Measurements from ENCODE around the gene DCAF8. TPM values are rescaled to one million over a fixed set of nuclear protein-coding genes. Genes with fewer than 3 reads are reported as not detected.
"Not testable (repeated sequence)": the region's sequence is repeated elsewhere in the genome, so short reads cannot be mapped to it uniquely, and the experiment has no call there.

DCAF8 gene
- total RNA-seq: 100 to 1,000 TPM; 115 to 117 TPM

DNA sequence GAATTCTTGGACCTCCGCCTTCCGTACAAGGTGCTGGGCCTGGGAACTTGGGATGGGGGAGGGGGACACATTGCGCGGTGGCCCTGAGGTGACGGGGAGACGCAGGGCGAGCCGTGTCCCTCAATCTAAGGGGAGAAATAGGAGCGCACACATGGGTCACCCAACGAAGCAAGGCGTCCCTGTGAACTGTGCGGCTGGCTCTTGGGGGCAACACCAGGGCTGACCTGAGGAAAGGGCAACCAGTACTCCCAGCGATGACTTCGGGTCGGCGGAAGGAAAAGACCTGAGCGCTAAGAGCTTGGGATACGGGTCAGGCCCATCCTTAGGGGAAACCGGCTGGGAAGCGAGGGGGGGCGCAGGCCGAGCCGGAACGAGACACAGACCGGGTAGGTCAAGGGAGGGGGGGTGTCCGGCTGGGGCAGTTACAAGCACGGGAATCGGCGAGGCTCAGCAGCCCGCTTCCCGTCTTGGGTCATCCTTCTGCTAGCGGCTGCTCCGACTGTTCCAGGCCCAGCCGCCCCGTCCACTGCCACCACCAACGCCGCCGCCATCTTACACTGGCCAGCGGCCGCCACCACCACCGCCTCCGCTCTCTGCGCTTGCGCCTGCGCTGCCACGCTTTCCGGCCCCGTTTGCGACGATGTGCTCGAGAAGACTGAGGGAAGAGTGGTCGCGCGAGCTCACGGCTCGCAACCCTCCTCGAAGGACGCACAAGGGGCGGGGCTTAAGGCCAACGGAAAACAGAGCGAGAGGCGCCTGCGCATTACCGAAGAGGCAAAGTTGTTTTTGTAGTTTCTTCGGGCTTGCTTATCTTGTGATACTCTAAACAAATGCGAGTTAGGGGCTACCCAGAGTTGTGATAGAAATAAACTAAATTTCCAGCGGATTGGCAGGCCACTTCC is at the start of gene DCAF8:
DCAF8 (minus strand) TSS at position 657 of the 902 bp plus-strand sequence. CDS start 18,541 bp downstream, outside the sequence.
- H3K36me3 Mint-ChIP-seq: peaks cover 19% of the 10 kb centered on the region
- no peaks in the 10 kb centered on the region for H3K27me3 Mint-ChIP-seq
- H3K9me3 Mint-ChIP-seq (ENCODE audit: low read depth): no peaks in the 10 kb centered on the region
- CTCF ChIA-PET: interaction anchor here (0.5 to 6.2 kb wide), 10 partner anchors 10 to 161 kb away, joined by 3 to 50 read pairs (median 6); partner anchors contain the start of gene PEX19
- H3K27ac Mint-ChIP-seq: peak within 1 kb of the TSS; percentile 95
- peaks cover 45% of the 10 kb centered on the region for H3K4me1 Mint-ChIP-seq
- ATAC-seq (peak; percentile 91), DNase-seq (peak; percentile 99)
- H3K4me3 Mint-ChIP-seq: peak within 1 kb of the TSS; percentile 91

DNA sequence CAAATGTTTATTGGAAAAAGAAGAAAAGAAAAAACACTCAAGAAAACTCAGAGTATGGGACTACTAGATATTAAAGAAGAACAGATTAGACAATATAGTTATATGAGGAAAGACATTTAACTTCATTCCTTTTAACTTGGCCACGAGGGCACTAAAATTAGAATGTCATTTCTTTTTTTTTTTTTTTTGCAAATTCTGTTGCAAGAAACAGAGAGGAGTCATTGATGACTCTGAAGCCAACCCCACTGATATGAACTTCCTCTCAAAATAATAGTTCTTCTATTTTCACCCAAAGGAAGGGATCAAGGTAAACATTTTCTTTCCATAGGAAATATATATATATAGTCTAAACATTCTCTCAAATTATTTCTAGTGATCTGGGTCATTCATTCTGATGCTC is 47.2 kb upstream of the DCAF8 start:
- H3K4me3 Mint-ChIP-seq: no peak overlapping the region
- no peaks in the 10 kb centered on the region for H3K4me1 Mint-ChIP-seq
- peaks cover 58% of the 10 kb centered on the region for H3K36me3 Mint-ChIP-seq
- no peak for ATAC-seq
- no peaks in the 10 kb centered on the region for H3K9me3 Mint-ChIP-seq (ENCODE audit: low read depth)
- no peaks in the 10 kb centered on the region for H3K27me3 Mint-ChIP-seq
- DNase-seq: no peak
- CTCF ChIA-PET: interaction anchor here (3.9 kb wide), 1 partner anchor 18 kb away, joined by 15 read pairs; no protein-coding TSS in a partner anchor
- no peak overlapping the region for H3K27ac Mint-ChIP-seq

DNA sequence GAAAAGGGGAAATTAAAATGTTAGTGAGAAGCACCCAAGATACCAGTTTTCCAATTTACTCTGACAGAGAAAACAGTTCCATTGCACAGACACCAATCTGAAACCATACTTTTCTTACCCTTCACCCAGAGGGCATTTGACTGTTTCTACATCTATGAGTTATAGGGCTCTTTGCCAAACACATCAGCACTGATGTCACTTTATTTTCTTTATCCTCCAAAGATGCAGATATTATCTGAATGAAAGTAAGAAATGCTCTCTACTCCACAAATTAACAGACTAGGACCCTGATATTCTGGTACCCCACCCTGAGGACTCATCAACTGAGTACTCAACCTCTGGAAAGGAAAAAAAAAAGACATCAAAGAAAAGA is 46.8 kb upstream of the DCAF8 start:
- CTCF ChIA-PET: interaction anchor here (2.6 kb wide), 1 partner anchor 18 kb away, joined by 17 read pairs; no protein-coding TSS in a partner anchor
- Mint-ChIP-seq H3K36me3 (peaks cover 58% of the 10 kb centered on the region), H3K27me3 (no peaks in the 10 kb centered on the region), H3K9me3 (ENCODE audit: low read depth) (no peaks in the 10 kb centered on the region), H3K27ac (no peak overlapping the region), H3K4me3 (no peak overlapping the region), H3K4me1 (no peaks in the 10 kb centered on the region)
- ATAC-seq: no peak
- no peak for DNase-seq

DNA sequence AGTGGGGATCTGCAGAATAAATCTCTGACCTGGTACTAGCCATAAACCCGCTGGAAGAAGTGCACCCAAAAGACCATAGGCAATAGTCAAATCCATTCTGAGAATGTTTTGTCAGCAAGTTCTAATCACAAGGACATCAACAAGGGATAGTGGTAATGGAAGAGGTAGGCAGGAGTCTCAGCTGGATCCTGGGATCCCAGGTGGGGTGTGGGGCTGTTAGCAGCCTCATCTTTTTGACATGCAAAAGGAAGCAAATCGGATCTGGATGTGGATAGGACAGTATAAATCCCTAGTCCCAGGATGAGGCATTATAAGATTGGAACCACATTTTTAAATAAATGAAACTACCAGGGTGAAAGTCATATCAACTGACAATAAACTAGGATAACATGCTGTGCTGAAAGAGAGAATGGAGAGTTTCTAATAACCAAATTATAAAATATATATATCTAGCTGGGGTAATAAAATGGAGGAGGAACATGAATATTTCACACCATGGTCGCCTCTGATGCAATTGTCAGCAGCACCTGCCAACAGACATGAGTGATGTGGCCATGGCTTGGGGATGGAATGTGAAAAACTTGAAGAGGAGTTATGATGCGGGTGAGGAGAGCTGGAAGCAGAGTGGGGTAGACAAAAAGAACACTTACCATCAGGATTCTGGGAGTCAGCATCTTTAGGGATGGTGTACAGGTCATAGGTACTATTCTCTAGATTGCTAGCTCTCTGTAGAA is 46.3 kb upstream of the DCAF8 start:
- Mint-ChIP-seq H3K9me3 (ENCODE audit: low read depth) (no peaks in the 10 kb centered on the region), H3K27ac (no peak overlapping the region)

DNA sequence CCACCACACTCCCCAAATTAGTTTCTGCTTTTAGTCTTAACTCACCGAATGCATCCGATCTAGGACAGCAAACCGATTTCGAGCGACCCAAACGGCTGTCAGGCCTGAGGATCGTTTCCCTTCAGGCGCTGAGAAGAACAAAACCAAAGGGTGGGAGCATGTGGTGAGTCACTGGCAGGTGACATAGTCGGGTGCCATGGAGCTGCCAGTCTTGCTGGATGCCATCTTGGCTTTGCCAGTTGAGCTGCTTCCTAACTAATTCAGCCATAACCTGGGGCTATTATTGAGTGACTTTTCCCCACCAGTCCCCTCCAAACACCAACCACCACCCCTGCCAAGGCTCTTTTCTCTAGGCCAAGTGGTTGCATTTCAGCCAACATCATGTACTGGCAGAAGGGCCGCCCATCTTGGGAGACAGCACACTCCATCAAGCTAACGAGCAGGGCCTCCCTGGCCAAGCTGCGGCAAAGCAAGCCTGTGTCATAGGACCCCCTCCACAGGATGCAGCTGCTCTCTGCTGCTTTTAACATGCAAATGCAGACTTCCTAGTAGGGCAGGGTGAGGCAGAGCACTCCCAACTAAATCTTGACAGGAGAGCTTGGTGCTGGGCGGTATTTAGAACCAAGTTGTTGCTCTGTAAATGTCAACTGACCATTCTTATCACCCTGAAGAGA is 44.9 kb upstream of the DCAF8 start:
- Mint-ChIP-seq H3K27ac (no peak overlapping the region), H3K4me1 (no peaks in the 10 kb centered on the region), H3K9me3 (ENCODE audit: low read depth) (no peaks in the 10 kb centered on the region), H3K36me3 (peaks cover 57% of the 10 kb centered on the region), H3K27me3 (no peaks in the 10 kb centered on the region), H3K4me3 (no peak overlapping the region)
- DNase-seq: no peak
- ATAC-seq: no peak
- CTCF ChIA-PET: interaction anchor here (1.5 to 2.6 kb wide), 2 partner anchors 11 to 16 kb away, joined by 4 to 17 read pairs; no protein-coding TSS in a partner anchor

More for the DNA sequence above, 46.3 kb upstream of the DCAF8 start:
- no peak overlapping the region for H3K4me3 Mint-ChIP-seq
- CTCF ChIA-PET: interaction anchor here (1.5 to 2.6 kb wide), 2 partner anchors 10 to 18 kb away, joined by 4 to 17 read pairs; no protein-coding TSS in a partner anchor
- no peak for DNase-seq
- ATAC-seq: no peak
- peaks cover 57% of the 10 kb centered on the region for H3K36me3 Mint-ChIP-seq
- H3K27me3 Mint-ChIP-seq: no peaks in the 10 kb centered on the region
- no peaks in the 10 kb centered on the region for H3K4me1 Mint-ChIP-seq

DNA sequence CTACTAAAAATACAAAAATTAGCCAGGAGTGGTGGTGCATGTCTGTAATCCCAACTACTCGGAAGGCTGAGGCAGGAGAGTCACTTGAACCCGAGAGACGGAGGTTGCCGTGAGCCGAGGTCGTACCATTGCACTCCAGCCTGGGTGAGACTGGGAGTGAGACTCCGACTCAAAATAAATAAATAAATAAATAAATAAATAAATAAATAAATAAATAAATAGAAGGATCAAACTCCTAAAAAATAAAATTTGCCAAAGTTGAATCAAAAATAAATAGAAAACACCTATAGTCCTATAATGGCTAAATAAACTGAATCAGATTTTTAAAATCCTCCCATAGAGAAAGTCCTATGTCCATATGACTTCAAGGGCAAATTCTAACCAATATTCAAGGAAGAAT is 37.8 kb upstream of the DCAF8 start:
- no peak for ATAC-seq

DNA sequence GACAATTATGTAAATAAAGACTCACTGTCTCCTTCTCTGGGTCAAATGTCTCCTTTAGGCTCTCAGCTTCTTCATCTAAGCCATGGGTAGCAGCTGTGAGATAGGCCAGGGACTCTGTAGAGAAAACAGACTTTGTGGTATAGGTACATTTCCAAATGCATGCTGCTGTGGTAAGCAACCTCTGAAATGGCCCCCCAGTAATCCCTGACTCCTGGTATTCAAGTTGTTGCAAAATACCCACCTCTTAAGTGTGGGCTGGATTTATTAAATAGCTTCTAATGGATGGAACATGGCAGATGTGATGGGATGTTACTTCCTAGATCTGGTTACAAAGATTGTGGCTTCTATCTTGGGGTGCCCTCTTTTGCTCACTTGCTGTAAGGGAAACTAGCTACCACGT is 33.7 kb upstream of the DCAF8 start:
- DNase-seq: no peak
- Mint-ChIP-seq H3K27ac (no peak overlapping the region), H3K27me3 (no peaks in the 10 kb centered on the region), H3K4me1 (no peaks in the 10 kb centered on the region), H3K9me3 (ENCODE audit: low read depth) (no peaks in the 10 kb centered on the region), H3K36me3 (peaks cover 64% of the 10 kb centered on the region), H3K4me3 (no peak overlapping the region)
- no peak for ATAC-seq
- CTCF ChIA-PET: interaction anchor here (0.9 to 2.3 kb wide), 2 partner anchors 103 to 195 kb away, joined by 3 to 6 read pairs; no protein-coding TSS in a partner anchor

More for the DNA sequence above, 37.8 kb upstream of the DCAF8 start:
- Mint-ChIP-seq H3K27ac (no peak overlapping the region), H3K9me3 (ENCODE audit: low read depth) (no peaks in the 10 kb centered on the region), H3K4me3 (no peak overlapping the region), H3K36me3 (peaks cover 55% of the 10 kb centered on the region), H3K4me1 (no peaks in the 10 kb centered on the region), H3K27me3 (no peaks in the 10 kb centered on the region)
- CTCF ChIA-PET: interaction anchor here (0.8 kb wide), 1 partner anchor 8 kb away, joined by 4 read pairs; no protein-coding TSS in a partner anchor
- no peak for DNase-seq

DNA sequence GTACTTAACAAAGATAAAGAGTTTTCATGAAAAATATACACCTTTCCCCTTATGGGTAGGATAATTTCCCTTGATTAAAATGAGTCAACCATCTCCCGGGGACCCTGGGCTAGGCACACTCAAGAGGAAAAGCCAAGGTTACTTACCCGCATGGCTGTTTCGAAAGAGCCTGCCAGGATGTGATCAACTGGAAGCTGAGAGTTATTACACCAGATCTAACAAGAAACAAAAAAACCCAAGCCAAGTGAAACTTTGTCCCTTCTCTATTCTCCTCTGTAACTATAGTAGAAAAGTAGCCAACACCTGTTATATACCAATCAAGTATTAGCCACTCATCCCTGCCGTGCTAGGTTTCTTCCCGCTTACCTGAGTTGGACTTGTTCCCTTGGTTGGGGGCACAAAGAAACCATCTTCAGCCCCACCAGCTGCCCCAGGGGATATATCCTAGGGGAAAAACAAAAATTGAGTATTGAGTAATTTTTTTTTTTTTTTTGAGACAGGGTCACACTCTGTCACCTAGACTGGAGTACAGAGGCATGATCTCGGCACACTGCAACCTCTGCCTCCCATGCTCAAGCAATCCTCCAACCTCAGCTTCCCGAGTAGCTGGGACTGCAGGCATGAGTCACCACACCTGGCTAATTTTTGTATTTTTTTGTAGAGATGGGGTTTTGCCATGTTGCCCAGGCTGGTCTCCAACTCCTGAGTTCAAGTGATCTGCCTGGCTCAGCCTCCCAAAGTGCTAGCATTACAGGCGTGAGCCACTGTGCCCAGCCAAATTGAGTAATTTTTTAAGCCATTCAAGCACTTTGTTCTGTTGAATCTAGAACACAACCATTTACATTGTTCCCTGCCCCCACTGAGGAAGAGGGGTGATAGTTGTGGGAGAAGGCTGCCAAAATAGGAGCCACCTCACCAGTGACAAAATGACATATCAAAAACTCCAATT is 30.9 kb upstream of the DCAF8 start:
- Mint-ChIP-seq H3K27me3 (no peaks in the 10 kb centered on the region), H3K27ac (no peak overlapping the region), H3K9me3 (ENCODE audit: low read depth) (no peaks in the 10 kb centered on the region), H3K4me1 (no peaks in the 10 kb centered on the region), H3K4me3 (no peak overlapping the region), H3K36me3 (peaks cover 65% of the 10 kb centered on the region)
- ATAC-seq (no peak), DNase-seq (no peak)
- CTCF ChIA-PET: interaction anchor here (0.9 to 6.0 kb wide), 24 partner anchors 8 to 247 kb away, joined by 3 to 66 read pairs (median 12); partner anchors contain the start of genes CASQ1, DCAF8, PEA15 and PEX19

DNA sequence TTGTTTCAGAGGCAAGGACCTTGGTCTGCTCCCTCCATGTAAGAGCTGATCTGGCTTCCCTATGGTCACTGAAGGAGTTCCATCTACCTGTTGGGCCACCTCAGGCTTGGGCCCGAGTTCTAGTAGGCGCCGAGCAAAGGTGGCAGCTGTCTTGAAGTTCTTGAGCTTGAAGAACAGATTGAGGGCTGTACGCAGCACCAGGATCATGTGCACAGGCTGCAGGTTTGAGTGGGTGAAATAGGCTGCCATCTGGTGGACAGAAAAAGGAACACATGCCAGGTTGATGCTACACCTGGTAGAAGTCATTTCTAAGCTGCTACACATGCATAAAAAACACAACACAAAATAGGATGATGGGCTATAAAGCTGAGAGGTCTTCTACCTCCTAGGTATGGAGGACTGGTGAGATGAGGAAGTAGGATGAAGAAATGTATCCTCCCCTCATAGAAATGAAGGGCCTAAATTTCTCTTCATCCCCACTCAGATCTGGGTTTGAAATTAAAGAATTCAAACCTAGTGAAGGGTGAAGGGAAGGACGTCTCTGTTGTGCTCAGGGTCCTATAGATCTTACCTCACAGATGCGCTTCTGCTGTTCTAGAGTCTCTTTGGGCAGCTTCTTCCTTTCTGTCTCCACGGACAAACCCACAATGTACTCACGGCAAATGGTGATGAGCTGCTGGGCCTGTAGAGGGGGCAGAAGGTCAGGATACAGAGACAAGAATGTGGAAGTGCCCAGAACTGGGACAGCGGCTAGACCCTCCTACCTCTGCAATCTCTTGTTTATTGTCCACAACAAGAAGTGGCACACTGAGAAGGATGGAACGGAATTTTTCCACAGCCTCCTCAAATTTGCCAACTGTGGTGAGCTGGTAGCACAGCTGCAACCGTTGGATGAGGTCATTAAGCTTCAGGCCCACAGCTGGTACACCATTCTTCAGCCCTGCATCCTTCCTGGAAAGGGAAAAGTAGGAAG is 29.2 kb upstream of the DCAF8 start:
- no peaks in the 10 kb centered on the region for H3K4me1 Mint-ChIP-seq
- ATAC-seq (peak; percentile 93), DNase-seq (peak; percentile 78)
- no peaks in the 10 kb centered on the region for H3K27me3 Mint-ChIP-seq
- H3K4me3 Mint-ChIP-seq: no peak overlapping the region
- peak overlapping the region; percentile 10 for H3K27ac Mint-ChIP-seq
- H3K36me3 Mint-ChIP-seq: peaks cover 52% of the 10 kb centered on the region
- H3K9me3 Mint-ChIP-seq (ENCODE audit: low read depth): no peaks in the 10 kb centered on the region
- CTCF ChIA-PET: interaction anchor here (0.7 to 6.0 kb wide), 53 partner anchors 7 to 294 kb away, joined by 3 to 66 read pairs (median 7); partner anchors contain the start of genes CASQ1, COPA, DCAF8 and IGSF8

DNA sequence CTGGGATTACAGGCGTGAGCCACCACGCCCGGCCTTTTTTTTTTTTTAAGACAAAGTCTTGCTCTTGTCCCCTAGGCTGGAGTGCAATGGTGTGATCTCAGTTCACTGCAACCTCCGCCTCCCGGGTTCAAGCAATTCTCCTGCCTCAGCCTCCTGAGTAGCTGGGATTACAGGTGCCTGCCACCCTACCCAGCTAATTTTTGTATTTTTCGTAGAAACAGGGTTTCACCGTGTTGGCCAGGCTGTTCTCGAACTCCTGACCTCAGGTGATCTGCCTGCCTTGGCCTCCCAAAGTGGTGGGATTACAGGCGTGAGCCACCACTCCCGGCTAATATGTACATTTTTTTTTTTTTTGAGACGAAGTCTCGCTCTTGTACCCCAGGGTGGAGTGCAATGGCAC is 25.4 kb upstream of the DCAF8 start:
- Mint-ChIP-seq H3K4me1 (peaks cover 19% of the 10 kb centered on the region), H3K36me3 (peaks cover 31% of the 10 kb centered on the region)
- CTCF ChIA-PET: interaction anchor here (0.9 to 2.1 kb wide), 7 partner anchors 8 to 99 kb away, joined by 3 to 7 read pairs (median 3); partner anchors contain the start of gene DCAF8
- ATAC-seq; DNase-seq; H3K27ac Mint-ChIP-seq; H3K27me3 Mint-ChIP-seq; H3K4me3 Mint-ChIP-seq; H3K9me3 Mint-ChIP-seq (ENCODE audit: low read depth): not testable (repeated sequence)

DNA sequence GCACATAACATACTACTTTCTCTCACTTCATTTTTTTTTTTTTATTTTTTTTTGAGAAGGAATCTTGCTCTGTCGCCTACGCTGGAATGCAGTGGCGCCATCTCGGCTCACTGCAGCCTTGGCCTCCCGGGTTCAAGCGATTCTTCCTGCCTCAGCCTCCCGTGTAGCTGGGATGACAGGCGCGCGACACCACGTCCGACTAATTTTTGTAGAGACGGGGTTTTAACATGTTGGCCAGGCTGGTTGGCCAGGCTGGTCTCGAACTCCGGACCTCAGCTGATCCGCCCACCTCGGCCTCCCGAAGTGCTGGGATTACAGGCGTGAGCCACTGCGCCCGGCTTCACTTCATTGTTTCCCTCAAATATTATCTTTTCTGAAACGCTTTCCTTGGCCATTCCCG is 23.2 kb upstream of the DCAF8 start:
- Mint-ChIP-seq H3K4me1 (peaks cover 19% of the 10 kb centered on the region), H3K9me3 (ENCODE audit: low read depth) (no peaks in the 10 kb centered on the region), H3K36me3 (peaks cover 30% of the 10 kb centered on the region), H3K4me3 (peak overlapping the region; percentile 100), H3K27me3 (no peaks in the 10 kb centered on the region), H3K27ac (no peak overlapping the region)
- DNase-seq (no peak), ATAC-seq (no peak)
- CTCF ChIA-PET: interaction anchor here (1.0 to 2.6 kb wide), 11 partner anchors 9 to 185 kb away, joined by 3 to 11 read pairs (median 6); no protein-coding TSS in a partner anchor
